Measurements from ENCODE around the gene TRPM3. TPM values are rescaled to one million over a fixed set of nuclear protein-coding genes. Genes with fewer than 3 reads are reported as not detected.

Gene TRPM3
- total and polyA plus RNA-seq, 4 experiments from 2014 or later, result not detected

DNA sequence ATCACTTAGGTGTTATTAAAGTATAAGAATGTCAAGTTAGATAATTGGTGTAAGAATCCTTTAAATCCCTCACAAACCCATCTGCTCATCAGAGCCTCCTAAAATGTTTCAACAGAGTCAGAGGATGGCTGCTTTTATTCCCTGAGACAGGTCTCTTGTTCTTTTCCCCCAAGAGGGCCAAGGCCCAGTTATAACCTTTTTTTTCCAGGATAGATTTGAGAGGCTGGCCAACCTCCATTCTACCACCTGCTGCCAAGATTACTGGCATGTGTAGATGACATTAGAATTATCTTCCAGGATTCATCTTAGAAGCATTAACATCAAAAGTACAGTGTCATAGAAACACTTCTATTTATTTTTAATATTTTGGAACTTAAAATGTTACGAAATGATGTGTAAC lies 305.1 kb downstream of the TRPM3 start:
- H3K4me3 ChIP-seq (ENCODE audit: low read length in 2 of 2), result no peak overlapping the region
- H3K4me3 Mint-ChIP-seq, result no peak overlapping the region
- POLR2A ChIA-PET (ENCODE audit: partially characterized antibody), result no interaction called here

DNA sequence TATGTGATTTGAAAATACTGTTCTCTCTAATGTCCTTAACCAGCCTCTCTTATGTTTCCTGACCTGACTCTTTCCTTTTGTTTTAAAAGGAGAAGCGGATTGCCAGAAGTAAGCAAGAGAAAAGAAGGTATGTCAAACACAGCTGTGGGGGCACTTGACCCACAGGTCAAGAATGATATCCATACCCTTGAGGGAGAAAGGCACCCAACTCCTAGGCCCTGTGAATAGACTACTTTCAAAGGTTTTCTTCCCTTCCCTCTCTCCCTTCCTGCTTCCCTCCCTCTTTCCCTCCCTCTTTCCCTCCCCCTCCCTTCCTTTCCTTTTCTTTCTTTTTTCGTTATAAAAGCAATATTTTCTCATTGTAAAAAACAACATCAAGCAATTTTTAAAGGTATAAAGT lies 306.8 kb downstream of the TRPM3 start:
- no peak overlapping the region for H3K27ac Mint-ChIP-seq
- H3K27ac ChIP-seq (ENCODE audit: low read depth, low read length), result no peak overlapping the region
- peaks cover 0 to 2% of the 10 kb centered on the region in 2 donors for H3K27me3 Mint-ChIP-seq
- H3K4me1 Mint-ChIP-seq, result no peaks in the 10 kb centered on the region
- no peaks in the 10 kb centered on the region for H3K36me3 Mint-ChIP-seq
- peaks cover 0 to 5% (median 0%) of the 10 kb centered on the region in 8 donors for H3K9me3 Mint-ChIP-seq
- H3K4me1 ChIP-seq (ENCODE audit: insufficient read depth, low read length), result no peaks in the 10 kb centered on the region
- CTCF ChIA-PET (ENCODE audit: partially characterized antibody), result no interaction called here
- no peaks in the 10 kb centered on the region for H3K36me3 ChIP-seq (ENCODE audit: insufficient read depth, low read length)
- POLR2A ChIA-PET (ENCODE audit: partially characterized antibody), result no interaction called here
- H3K4me3 ChIP-seq (ENCODE audit: low read length in 2 of 2), result no peak overlapping the region
- no peaks in the 10 kb centered on the region for H3K27me3 ChIP-seq (ENCODE audit: insufficient read depth, low read length)
- H3K4me3 Mint-ChIP-seq, result no peak overlapping the region
- no peaks in the 10 kb centered on the region for H3K9me3 ChIP-seq (ENCODE audit: control insufficient read depth in 1 of 2, low read length in 2 of 2)
- no peak for DNase-seq
- intact Hi-C loops (cut with micrococcal nuclease), result no loop called here

More for the DNA sequence above, 305.1 kb downstream of the TRPM3 start:
- CTCF ChIA-PET (ENCODE audit: partially characterized antibody), result no interaction called here
- H3K9me3 ChIP-seq (ENCODE audit: control insufficient read depth in 1 of 2, low read length in 2 of 2), result no peaks in the 10 kb centered on the region
- no peaks in the 10 kb centered on the region for H3K4me1 ChIP-seq (ENCODE audit: insufficient read depth, low read length)
- H3K27ac ChIP-seq (ENCODE audit: low read depth, low read length), result no peak overlapping the region
- H3K4me1 Mint-ChIP-seq, result no peaks in the 10 kb centered on the region
- intact Hi-C loops (cut with micrococcal nuclease), result no loop called here
- no peak for DNase-seq
- no peaks in the 10 kb centered on the region for H3K27me3 ChIP-seq (ENCODE audit: insufficient read depth, low read length)
- peaks cover 0 to 2% of the 10 kb centered on the region in 2 donors for H3K27me3 Mint-ChIP-seq
- H3K9me3 Mint-ChIP-seq, result peaks cover 0 to 5% (median 0%) of the 10 kb centered on the region in 8 donors
- H3K36me3 Mint-ChIP-seq, result no peaks in the 10 kb centered on the region
- H3K27ac Mint-ChIP-seq, result no peak overlapping the region
- no peaks in the 10 kb centered on the region for H3K36me3 ChIP-seq (ENCODE audit: insufficient read depth, low read length)

- CTCF ChIA-PET (ENCODE audit: partially characterized antibody), result no interaction called here
- Histone ChIP-seq H3K9me3 (ENCODE audit: control insufficient read depth in 1 of 2, low read length in 2 of 2) (no peaks in the 10 kb centered on the region), H3K4me3 (ENCODE audit: low read length in 2 of 2) (no peak overlapping the region), H3K27me3 (ENCODE audit: insufficient read depth, low read length) (no peaks in the 10 kb centered on the region), H3K27ac (ENCODE audit: low read depth, low read length) (no peak overlapping the region), H3K4me1 (ENCODE audit: insufficient read depth, low read length) (no peaks in the 10 kb centered on the region), H3K36me3 (ENCODE audit: insufficient read depth, low read length) (no peaks in the 10 kb centered on the region)
- no peaks in the 10 kb centered on the region for H3K36me3 Mint-ChIP-seq
- H3K9me3 Mint-ChIP-seq, result peaks cover 0 to 5% (median 0%) of the 10 kb centered on the region in 8 donors
- intact Hi-C loops (cut with micrococcal nuclease), result no loop called here
- DNase-seq, result no peak
- H3K4me1 Mint-ChIP-seq, result no peaks in the 10 kb centered on the region
- no peak overlapping the region for H3K27ac Mint-ChIP-seq
- peaks cover 0 to 2% of the 10 kb centered on the region in 2 donors for H3K27me3 Mint-ChIP-seq
- no peak overlapping the region for H3K4me3 Mint-ChIP-seq
- POLR2A ChIA-PET (ENCODE audit: partially characterized antibody), result no interaction called here
Measured at GRCh38 chr9:70813141-70813540, 308.3 kb downstream of the TRPM3 start.

DNA sequence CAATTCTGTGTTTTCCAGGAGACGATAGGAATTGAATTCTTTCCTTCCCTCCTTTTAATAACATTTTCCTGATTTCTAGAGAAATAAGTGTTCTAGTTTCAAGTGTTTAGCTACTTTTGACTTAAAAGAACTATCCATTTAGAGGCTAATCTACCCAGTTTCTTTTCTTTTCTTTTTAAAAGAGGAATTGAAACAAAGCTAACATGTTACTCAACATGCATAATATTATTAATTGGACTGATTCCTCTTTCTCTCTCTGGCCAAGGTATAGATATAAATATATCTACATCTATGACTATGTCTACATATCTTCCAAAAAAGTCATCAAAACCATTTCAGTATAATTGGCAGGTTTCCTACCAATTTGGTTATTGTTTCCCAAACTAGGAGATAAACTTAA lies 309.8 kb downstream of the TRPM3 start:
- ChIA-PET CTCF (ENCODE audit: partially characterized antibody) (no interaction called here), POLR2A (ENCODE audit: partially characterized antibody) (no interaction called here)
- no peak overlapping the region for H3K27ac ChIP-seq (ENCODE audit: low read depth, low read length)
- intact Hi-C loops (cut with micrococcal nuclease), result no loop called here
- Mint-ChIP-seq H3K4me1 (no peaks in the 10 kb centered on the region), H3K4me3 (no peak overlapping the region), H3K27me3 (peaks cover 0 to 2% of the 10 kb centered on the region in 2 donors), H3K27ac (no peak overlapping the region), H3K36me3 (no peaks in the 10 kb centered on the region), H3K9me3 (peaks cover 0 to 5% (median 0%) of the 10 kb centered on the region in 8 donors)
- no peaks in the 10 kb centered on the region for H3K4me1 ChIP-seq (ENCODE audit: insufficient read depth, low read length)
- no peaks in the 10 kb centered on the region for H3K27me3 ChIP-seq (ENCODE audit: insufficient read depth, low read length)
- H3K4me3 ChIP-seq (ENCODE audit: low read length in 2 of 2), result no peak overlapping the region
- no peak for DNase-seq
- H3K36me3 ChIP-seq (ENCODE audit: insufficient read depth, low read length), result no peaks in the 10 kb centered on the region
- no peaks in the 10 kb centered on the region for H3K9me3 ChIP-seq (ENCODE audit: control insufficient read depth in 1 of 2, low read length in 2 of 2)

- POLR2A ChIA-PET (ENCODE audit: partially characterized antibody), result no interaction called here
- intact Hi-C loops (cut with micrococcal nuclease), result no loop called here
Measured at GRCh38 chr9:70806875-70807274, 314.5 kb downstream of the TRPM3 start.

DNA sequence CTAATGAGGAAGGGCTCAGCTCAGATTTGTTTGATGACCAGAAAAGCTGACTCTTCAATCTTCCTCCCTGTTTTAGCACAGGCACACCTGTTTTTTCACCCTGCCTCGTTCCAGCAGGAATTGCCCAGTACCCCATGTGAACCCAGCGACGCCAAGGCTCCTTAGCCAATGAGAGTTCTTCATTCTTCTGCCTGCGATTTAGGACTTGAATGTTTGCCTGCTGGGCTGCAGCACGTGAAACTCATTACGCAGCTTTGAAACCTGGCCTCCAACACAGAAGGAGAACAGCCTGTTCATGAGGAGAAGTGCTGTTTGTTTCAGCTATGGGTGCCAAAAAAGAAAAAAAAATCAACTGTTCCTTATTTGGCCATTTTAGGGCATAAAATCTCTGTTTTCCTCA lies 315.5 kb downstream of the TRPM3 start:
- POLR2A ChIA-PET (ENCODE audit: partially characterized antibody), result no interaction called here
- H3K4me3 Mint-ChIP-seq, result no peak overlapping the region
- intact Hi-C loops (cut with micrococcal nuclease), result no loop called here
- Histone ChIP-seq H3K4me1 (ENCODE audit: insufficient read depth, low read length) (no peaks in the 10 kb centered on the region), H3K27ac (ENCODE audit: low read depth, low read length) (no peak overlapping the region), H3K27me3 (ENCODE audit: insufficient read depth, low read length) (no peaks in the 10 kb centered on the region), H3K4me3 (ENCODE audit: low read length in 2 of 2) (no peak overlapping the region), H3K36me3 (ENCODE audit: insufficient read depth, low read length) (no peaks in the 10 kb centered on the region), H3K9me3 (ENCODE audit: control insufficient read depth in 1 of 2, low read length in 2 of 2) (no peaks in the 10 kb centered on the region)
- peaks cover 1 to 3% of the 10 kb centered on the region in 2 donors for H3K27me3 Mint-ChIP-seq
- H3K27ac Mint-ChIP-seq, result no peak overlapping the region
- peaks cover 0 to 3% (median 0%) of the 10 kb centered on the region in 8 donors for H3K9me3 Mint-ChIP-seq
- no peaks in the 10 kb centered on the region for H3K36me3 Mint-ChIP-seq
- CTCF ChIA-PET (ENCODE audit: partially characterized antibody), result no interaction called here
- DNase-seq, result no peak
- H3K4me1 Mint-ChIP-seq, result no peaks in the 10 kb centered on the region

More at GRCh38 chr9:70806875-70807274, 314.5 kb downstream of the TRPM3 start:
- no peak for DNase-seq
- Mint-ChIP-seq H3K27ac (no peak overlapping the region), H3K36me3 (no peaks in the 10 kb centered on the region), H3K4me3 (no peak overlapping the region), H3K27me3 (peaks cover 1 to 3% of the 10 kb centered on the region in 2 donors), H3K9me3 (peaks cover 0 to 3% (median 0%) of the 10 kb centered on the region in 8 donors), H3K4me1 (no peaks in the 10 kb centered on the region)
- CTCF ChIA-PET (ENCODE audit: partially characterized antibody), result no interaction called here
- H3K27ac ChIP-seq (ENCODE audit: low read depth, low read length), result no peak overlapping the region
- no peaks in the 10 kb centered on the region for H3K27me3 ChIP-seq (ENCODE audit: insufficient read depth, low read length)
- H3K9me3 ChIP-seq (ENCODE audit: control insufficient read depth in 1 of 2, low read length in 2 of 2), result no peaks in the 10 kb centered on the region
- H3K36me3 ChIP-seq (ENCODE audit: insufficient read depth, low read length), result no peaks in the 10 kb centered on the region
- no peaks in the 10 kb centered on the region for H3K4me1 ChIP-seq (ENCODE audit: insufficient read depth, low read length)
- H3K4me3 ChIP-seq (ENCODE audit: low read length in 2 of 2), result no peak overlapping the region

DNA sequence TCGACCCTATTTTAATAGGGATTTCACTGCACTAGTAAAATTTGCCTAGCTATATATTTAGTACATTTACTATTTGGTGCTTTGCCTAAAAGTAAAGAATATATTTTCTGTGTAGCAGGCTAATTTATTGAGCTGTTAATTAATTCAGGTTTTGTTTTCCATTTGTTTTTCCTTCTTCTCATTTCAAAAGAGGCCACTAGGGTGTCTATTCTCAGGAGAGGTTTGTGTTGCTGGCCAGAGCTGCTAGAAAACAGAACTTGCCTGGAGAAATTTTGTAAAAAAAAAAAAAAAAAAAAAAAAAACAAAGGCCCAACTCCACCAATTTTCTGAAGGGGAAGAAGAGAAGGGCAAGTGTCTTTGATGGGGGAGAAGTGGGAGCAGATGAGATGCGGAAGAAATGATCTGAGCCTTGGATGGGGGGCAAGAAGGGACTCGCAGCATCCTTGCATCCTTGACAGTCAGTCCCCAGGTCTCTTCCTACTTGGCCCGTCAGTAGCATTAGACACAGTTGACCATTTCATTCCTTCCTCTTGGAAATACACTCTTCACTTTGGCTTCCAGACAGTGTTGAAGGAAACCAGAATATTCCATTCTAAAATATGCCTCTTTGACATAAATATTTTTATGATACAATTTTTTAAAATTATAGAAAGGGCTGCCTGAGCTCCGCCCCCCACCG lies 318.5 kb downstream of the TRPM3 start:
- H3K4me1 ChIP-seq (ENCODE audit: insufficient read depth, low read length), result no peaks in the 10 kb centered on the region
- Mint-ChIP-seq H3K27ac (no peak overlapping the region), H3K27me3 (peaks cover 1 to 3% of the 10 kb centered on the region in 2 donors), H3K4me3 (no peak overlapping the region), H3K9me3 (peaks cover 0 to 3% (median 0%) of the 10 kb centered on the region in 8 donors), H3K36me3 (no peaks in the 10 kb centered on the region), H3K4me1 (no peaks in the 10 kb centered on the region)
- DNase-seq, result no peak
- POLR2A ChIA-PET (ENCODE audit: partially characterized antibody), result no interaction called here
- H3K27me3 ChIP-seq (ENCODE audit: insufficient read depth, low read length), result no peaks in the 10 kb centered on the region
- CTCF ChIA-PET (ENCODE audit: partially characterized antibody), result no interaction called here
- no peaks in the 10 kb centered on the region for H3K36me3 ChIP-seq (ENCODE audit: insufficient read depth, low read length)
- H3K4me3 ChIP-seq (ENCODE audit: low read length in 2 of 2), result no peak overlapping the region
- intact Hi-C loops (cut with micrococcal nuclease), result no loop called here
- H3K27ac ChIP-seq (ENCODE audit: low read depth, low read length), result no peak overlapping the region
- H3K9me3 ChIP-seq (ENCODE audit: control insufficient read depth in 1 of 2, low read length in 2 of 2), result no peaks in the 10 kb centered on the region
